Natural killer cell treated with Interleukin-12 subunit alpha and Interleukin-12 subunit beta and Interleukin-15 and Interleukin-18, amount 100 ng/mL, for 72 hours (primary cell): ENCODE measurements around the gene PLXNA2. TPM values are rescaled to one million over a fixed set of nuclear protein-coding genes. Genes with fewer than 3 reads are reported as not detected.

ENCODE experiments used
- ATAC-seq, 2 donors: fragments of 150-1000 bp; cut with Tn5 transposase in 1 of 2; sonication (Bioruptor Pico), chemical (Tn5 transposase) in 1 of 2; 2 replicates each; pipeline ENCODE4 v1.10.0; 2021
- DNase-seq: peaks from one replicate; pipeline ENCODE4 v3.0.0; 2022; ENCODE audit warnings: low spot score
- H3K27ac Mint-ChIP-seq, 2 donors: 1 replicate in 1 of 2; 2 replicates in 1 of 2; pipeline ENCODE4 v1.8.0; 2022; ENCODE audit warnings: mixed read lengths in 2 of 2, mild to moderate bottlenecking in 1 of 2, moderate library complexity in 1 of 2
- H3K27me3 Mint-ChIP-seq, 2 donors: 1 replicate in 1 of 2; 2 replicates in 1 of 2; pipeline ENCODE4 v1.8.0; 2022; ENCODE audit warnings: mixed read lengths in 2 of 2
- H3K36me3 Mint-ChIP-seq: one replicate; pipeline ENCODE4 v1.8.0; 2022; ENCODE audit warnings: mixed read lengths
- H3K4me1 Mint-ChIP-seq, 2 donors: 1 replicate in 1 of 2; 2 replicates in 1 of 2; pipeline ENCODE4 v1.8.0; 2022; ENCODE audit warnings: low read depth in 2 of 2, mixed read lengths in 2 of 2, mild to moderate bottlenecking in 1 of 2
- H3K4me3 Mint-ChIP-seq: one replicate; pipeline ENCODE4 v1.8.0; 2022; ENCODE audit warnings: mixed read lengths
- H3K9me3 Mint-ChIP-seq: 2 replicates; pipeline ENCODE4 v1.8.0; 2022; ENCODE audit warnings: mixed read lengths
- total RNA-seq, 2 donors: library from RNA; stranded (reverse); gene quantifications; one replicate each; pipeline ENCODE4 v1.2.3, GENCODE V29; 2022

Gene PLXNA2
- total RNA-seq, 2 donors from 2014 or later: 1.1 to 1.3 TPM

DNA sequence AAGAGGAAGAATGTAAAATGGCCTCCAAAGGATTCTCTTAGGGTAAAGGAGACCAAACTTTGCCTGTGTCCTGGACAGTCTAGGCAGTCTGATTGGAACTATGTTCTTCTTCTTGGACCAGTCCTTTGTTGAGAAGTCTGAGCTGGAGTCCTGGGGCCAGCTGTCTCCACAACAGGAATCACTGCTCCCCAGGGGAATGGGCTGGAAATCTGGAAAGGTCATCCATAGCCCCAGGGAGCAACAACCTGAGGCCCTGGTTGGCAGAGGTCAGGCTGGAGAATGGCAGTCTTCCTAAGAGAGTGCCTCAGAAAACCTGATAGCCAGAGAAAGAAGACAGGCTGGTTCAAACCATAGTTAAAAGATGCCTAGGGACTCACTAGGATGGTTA, 68.7 kb downstream of the PLXNA2 start:
- H3K4me1 Mint-ChIP-seq: no peaks in the 10 kb centered on the region
- H3K9me3 Mint-ChIP-seq: no peaks in the 10 kb centered on the region
- no peaks in the 10 kb centered on the region for H3K36me3 Mint-ChIP-seq
- peaks cover 7 to 8% of the 10 kb centered on the region in 2 donors for H3K27me3 Mint-ChIP-seq
- no peak for DNase-seq
- H3K27ac Mint-ChIP-seq: no peak overlapping the region
- no peak overlapping the region for H3K4me3 Mint-ChIP-seq
- no peak for ATAC-seq

- DNase-seq (no peak), ATAC-seq (no peak)
- Mint-ChIP-seq H3K9me3 (no peaks in the 10 kb centered on the region), H3K4me1 (no peaks in the 10 kb centered on the region), H3K27ac (no peak overlapping the region), H3K36me3 (no peaks in the 10 kb centered on the region), H3K4me3 (no peak overlapping the region), H3K27me3 (peaks cover 8 to 10% of the 10 kb centered on the region in 2 donors)
Measured at GRCh38 chr1:208174731-208175507, 69.3 kb downstream of the PLXNA2 start.

GRCh38 chr1:208174200-208174599, 70.0 kb downstream of the PLXNA2 start:
- Mint-ChIP-seq H3K4me3 (no peak overlapping the region), H3K4me1 (no peaks in the 10 kb centered on the region)
- no peak for ATAC-seq

DNA sequence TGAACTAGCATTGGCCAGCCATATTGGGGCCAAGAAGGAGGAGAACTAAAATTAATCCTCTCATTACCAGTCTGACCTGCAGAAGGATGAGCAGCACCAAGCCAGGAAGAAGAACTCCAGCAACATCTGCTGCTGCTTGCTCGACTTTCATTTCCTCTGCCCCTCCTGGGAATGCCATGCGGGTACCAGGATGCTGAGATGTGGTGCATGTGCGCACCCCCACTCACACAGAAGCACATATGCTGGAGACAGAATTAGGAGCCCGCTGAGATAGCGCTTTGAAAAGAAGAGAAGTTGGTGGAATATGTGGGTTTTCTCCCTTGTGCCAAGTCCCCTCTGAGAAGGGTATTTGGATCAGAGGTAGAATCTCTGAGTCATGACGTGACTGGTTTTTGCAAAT, 70.4 kb downstream of the PLXNA2 start:
- H3K27ac Mint-ChIP-seq: no peak overlapping the region
- ATAC-seq (no peak), DNase-seq (no peak)
- no peaks in the 10 kb centered on the region for H3K4me1 Mint-ChIP-seq
- no peaks in the 10 kb centered on the region for H3K36me3 Mint-ChIP-seq
- no peak overlapping the region for H3K4me3 Mint-ChIP-seq
- H3K9me3 Mint-ChIP-seq: no peaks in the 10 kb centered on the region
- H3K27me3 Mint-ChIP-seq: peaks cover 8 to 13% of the 10 kb centered on the region in 2 donors

More at GRCh38 chr1:208174200-208174599, 70.0 kb downstream of the PLXNA2 start:
- no peak for DNase-seq
- no peaks in the 10 kb centered on the region for H3K9me3 Mint-ChIP-seq
- peaks cover 8 to 10% of the 10 kb centered on the region in 2 donors for H3K27me3 Mint-ChIP-seq
- H3K36me3 Mint-ChIP-seq: no peaks in the 10 kb centered on the region
- no peak overlapping the region for H3K27ac Mint-ChIP-seq

DNA sequence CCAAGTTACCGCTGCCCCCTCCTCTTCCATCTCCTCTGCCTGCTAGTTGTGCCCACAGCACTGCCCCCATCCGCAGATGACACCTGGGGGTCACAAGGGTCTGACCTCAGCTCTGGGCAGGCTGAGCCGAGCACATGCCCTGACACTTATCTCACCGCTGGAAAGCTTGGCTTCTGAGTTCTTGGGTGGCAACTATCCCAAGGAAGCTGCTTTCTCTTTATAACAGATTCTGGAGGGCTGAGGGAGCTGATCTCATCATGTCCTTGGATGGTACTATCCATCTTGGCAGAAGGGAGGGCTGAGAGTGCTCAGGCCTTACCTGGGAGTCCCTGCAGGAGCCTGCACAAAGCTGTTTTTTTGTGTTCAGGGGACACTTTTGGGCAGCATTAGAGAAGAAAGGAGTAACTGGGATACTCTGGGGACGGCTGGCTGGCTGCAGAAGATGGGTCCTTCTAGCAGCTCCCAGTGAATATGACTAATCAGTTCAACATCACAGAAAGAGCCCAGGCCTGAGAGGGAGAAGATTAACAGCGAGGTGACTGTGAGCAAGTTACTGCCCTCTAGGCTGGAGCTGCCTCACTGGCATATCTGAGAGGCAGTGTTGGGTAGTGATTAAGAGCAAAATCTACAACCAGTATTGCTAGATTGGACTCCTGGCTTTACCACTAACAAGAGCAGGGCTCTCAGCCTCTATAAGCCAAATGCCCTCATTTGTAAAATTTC, 71.6 kb downstream of the PLXNA2 start:
- Mint-ChIP-seq H3K9me3 (no peaks in the 10 kb centered on the region), H3K4me1 (no peaks in the 10 kb centered on the region), H3K27me3 (peaks cover 8 to 13% of the 10 kb centered on the region in 2 donors), H3K4me3 (no peak overlapping the region), H3K36me3 (no peaks in the 10 kb centered on the region), H3K27ac (no peak overlapping the region)
- DNase-seq (no peak), ATAC-seq (no peak)

GRCh38 chr1:208171616-208172422, 72.4 kb downstream of the PLXNA2 start:
- H3K36me3 Mint-ChIP-seq: no peaks in the 10 kb centered on the region
- H3K4me3 Mint-ChIP-seq: no peak overlapping the region
- DNase-seq (no peak), ATAC-seq (no peak)
- H3K9me3 Mint-ChIP-seq: no peaks in the 10 kb centered on the region
- H3K27me3 Mint-ChIP-seq: peaks cover 8 to 10% of the 10 kb centered on the region in 2 donors
- no peak overlapping the region for H3K27ac Mint-ChIP-seq
- H3K4me1 Mint-ChIP-seq: no peaks in the 10 kb centered on the region

GRCh38 chr1:208170252-208170651, 73.9 kb downstream of the PLXNA2 start:
- no peak for DNase-seq
- no peak for ATAC-seq

DNA sequence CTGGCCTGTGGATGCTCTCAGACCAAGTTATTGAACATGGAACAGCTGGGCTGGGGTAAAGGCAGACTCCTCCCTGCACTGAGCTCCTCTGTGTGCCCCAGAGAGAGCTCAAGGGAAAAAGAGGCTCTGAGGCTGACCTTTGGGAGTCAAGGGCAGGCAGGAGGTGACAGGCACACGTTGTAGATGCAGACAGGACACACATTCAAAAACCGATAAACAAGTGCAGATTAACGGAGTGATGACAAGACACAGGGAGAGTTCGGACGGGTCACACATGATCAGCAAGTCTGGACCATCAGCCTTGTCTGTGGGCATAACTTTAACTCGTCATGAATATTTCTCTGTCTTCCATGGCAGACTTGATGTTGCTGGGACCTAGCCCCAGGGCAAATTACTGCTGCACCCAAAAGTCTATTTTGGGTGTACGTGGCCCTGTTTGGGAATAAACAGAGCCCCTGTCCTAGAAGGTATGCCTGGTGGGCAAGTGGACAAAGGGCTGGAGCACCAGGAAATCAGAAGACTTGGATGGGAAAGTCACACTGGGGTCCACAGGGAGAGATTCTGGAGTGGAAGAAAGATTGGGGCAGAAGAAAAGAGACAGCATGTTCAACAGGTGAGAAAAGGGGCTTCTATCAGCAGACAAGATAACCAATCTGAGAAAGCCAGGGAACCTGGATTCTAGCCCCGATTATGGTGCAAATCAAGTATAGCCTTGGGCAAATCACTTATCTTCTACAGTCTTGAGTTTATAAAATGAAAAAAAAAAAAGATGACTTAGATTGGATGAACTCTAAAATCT, 74.9 kb downstream of the PLXNA2 start:
- Mint-ChIP-seq H3K27me3 (peaks cover 24 to 26% of the 10 kb centered on the region in 2 donors), H3K27ac (no peak overlapping the region), H3K9me3 (no peaks in the 10 kb centered on the region), H3K36me3 (no peaks in the 10 kb centered on the region), H3K4me1 (no peaks in the 10 kb centered on the region), H3K4me3 (no peak overlapping the region)
- DNase-seq: no peak
- no peak for ATAC-seq

More at GRCh38 chr1:208170252-208170651, 73.9 kb downstream of the PLXNA2 start:
- Mint-ChIP-seq H3K9me3 (no peaks in the 10 kb centered on the region), H3K4me3 (no peak overlapping the region), H3K36me3 (no peaks in the 10 kb centered on the region), H3K4me1 (no peaks in the 10 kb centered on the region), H3K27me3 (peaks cover 19 to 20% of the 10 kb centered on the region in 2 donors), H3K27ac (no peak overlapping the region)

DNA sequence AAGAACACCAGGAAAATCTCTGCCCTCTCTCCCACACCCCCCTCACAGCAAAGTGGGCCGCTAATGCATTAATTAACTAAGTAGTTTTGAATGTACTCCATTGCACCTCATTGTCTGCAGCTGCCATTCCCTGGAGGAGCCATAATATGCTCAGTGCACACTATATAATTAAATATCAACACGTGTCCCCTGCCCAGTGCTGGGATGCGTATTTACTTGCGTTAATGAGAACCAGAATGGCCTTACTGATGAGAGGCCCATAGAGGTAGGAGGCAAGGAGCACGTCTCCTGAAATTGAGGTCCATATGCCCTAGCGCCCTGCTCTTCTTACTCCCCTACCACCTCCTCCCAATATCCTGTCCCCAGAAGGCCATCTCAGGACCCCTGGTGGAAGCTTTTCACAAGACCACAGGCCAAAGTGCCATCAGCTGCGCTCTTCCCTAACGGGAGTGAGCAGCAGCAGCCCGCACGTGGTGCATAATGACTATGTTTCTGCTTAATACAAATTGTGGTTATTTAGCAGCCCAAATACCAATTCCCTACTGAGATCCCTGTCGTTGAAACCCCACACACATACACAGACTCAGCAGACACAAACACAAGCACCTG, 76.8 kb downstream of the PLXNA2 start:
- H3K9me3 Mint-ChIP-seq: no peaks in the 10 kb centered on the region
- no peaks in the 10 kb centered on the region for H3K36me3 Mint-ChIP-seq
- no peak overlapping the region for H3K4me3 Mint-ChIP-seq
- ATAC-seq: no peak
- DNase-seq: no peak
- no peak overlapping the region for H3K27ac Mint-ChIP-seq
- H3K4me1 Mint-ChIP-seq: no peaks in the 10 kb centered on the region
- H3K27me3 Mint-ChIP-seq: peaks cover 32 to 37% of the 10 kb centered on the region in 2 donors

DNA sequence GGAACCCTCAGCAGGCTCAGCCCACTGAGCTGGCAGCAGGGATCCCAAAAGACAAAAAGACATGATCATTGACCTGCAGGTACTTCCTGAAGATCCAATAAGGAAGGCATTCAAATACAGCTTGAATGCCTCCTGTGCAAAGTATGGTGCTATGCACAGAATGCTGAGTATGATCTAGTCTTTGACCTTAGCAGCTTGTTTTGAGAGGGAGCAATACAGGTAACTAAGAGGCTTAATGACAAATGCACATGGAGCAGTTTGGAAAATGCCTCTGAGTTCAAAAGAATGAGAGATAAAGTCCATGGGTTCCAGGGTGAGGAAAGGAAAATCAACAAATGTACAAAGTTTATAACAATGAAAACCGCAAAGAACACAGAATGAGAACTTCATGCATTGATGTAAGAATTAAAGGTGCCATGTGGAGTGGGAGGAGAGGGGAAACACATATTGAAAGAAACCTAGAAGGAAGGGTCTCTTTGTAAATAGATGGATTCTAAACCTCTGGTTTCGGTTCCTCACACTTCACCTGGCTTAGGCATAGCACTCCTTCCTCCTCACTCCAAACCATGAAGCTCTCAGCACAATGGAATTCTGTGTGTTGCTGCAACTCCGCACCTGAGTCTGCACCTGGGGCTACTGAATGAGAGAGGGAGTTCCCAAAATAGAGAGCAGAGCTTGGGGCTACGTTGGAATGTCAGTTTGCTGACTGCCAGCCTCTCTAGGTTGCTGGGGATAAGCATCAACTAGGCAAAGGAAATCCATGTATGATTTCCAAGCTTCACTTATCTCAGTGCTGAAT, 77.6 kb downstream of the PLXNA2 start:
- Mint-ChIP-seq H3K27ac (no peak overlapping the region), H3K9me3 (no peaks in the 10 kb centered on the region), H3K36me3 (no peaks in the 10 kb centered on the region), H3K27me3 (peaks cover 34 to 40% of the 10 kb centered on the region in 2 donors), H3K4me1 (no peaks in the 10 kb centered on the region), H3K4me3 (no peak overlapping the region)
- no peak for ATAC-seq
- no peak for DNase-seq

DNA sequence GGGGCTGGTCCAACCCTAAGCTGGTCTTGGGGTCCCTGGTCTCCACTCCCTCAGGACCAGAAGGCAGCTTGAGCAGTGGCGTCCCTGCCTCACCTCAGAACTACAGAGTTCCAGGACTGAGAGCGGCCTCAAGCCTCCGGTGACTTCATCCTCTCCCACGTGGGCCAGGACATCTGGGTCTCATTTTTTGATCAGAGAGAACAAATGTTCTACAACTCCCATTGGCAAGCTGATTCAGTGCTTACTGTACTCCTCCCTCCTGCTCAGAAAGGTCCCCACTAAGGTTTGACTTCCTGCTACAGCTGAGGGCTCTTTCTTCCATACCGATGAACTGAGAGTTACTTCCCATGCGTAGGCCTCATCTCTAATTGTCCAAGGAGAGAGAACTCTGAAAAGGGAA, 78.5 kb downstream of the PLXNA2 start:
- Mint-ChIP-seq H3K9me3 (no peaks in the 10 kb centered on the region), H3K27ac (no peak overlapping the region), H3K4me3 (no peak overlapping the region), H3K36me3 (no peaks in the 10 kb centered on the region), H3K27me3 (peaks cover 38 to 40% of the 10 kb centered on the region in 2 donors), H3K4me1 (no peaks in the 10 kb centered on the region)
- ATAC-seq: no peak
- DNase-seq: no peak

GRCh38 chr1:208164609-208165008, 79.6 kb downstream of the PLXNA2 start:
- Mint-ChIP-seq H3K4me3 (no peak overlapping the region), H3K9me3 (no peaks in the 10 kb centered on the region), H3K27me3 (peaks cover 36 to 40% of the 10 kb centered on the region in 2 donors), H3K36me3 (no peaks in the 10 kb centered on the region), H3K27ac (no peak overlapping the region), H3K4me1 (no peaks in the 10 kb centered on the region)
- ATAC-seq: no peak
- no peak for DNase-seq
